ENCODE measurements around the gene OR5D14. TPM values are rescaled to one million over a fixed set of nuclear protein-coding genes. Genes with fewer than 3 reads are reported as not detected.

Gene OR5D14
- total RNA-seq (ENCODE audit: low replicate concordance) = not detected in 2 replicates

DNA sequence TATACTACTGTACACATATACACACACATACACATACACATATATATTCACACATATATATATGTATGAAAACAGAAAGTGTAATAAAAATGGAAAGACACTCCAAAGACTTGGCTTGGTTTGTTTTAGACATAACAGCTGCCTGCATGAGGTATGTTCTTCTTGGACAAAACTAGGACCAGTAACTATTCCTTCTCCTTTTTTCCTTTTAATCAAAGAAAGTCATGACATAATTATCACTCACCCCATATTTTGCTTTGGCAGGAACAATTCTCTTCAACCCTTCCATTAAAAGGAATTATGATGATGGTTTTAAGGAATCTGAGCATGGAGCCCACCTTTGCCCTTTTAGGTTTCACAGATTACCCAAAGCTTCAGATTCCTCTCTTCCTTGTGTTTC lies at the start of gene OR5D14:
TSS of gene OR5D14 (plus strand) at position 301 of the 400 bp plus-strand sequence. CDS start at position 301, 0 bp downstream.
- no peak within 1 kb of the TSS for H2AFZ ChIP-seq (replicated peaks)
- no peak within 1 kb of the TSS for H3K4me2 ChIP-seq
- Mint-ChIP-seq H3K27ac (no peak within 1 kb of the TSS), H3K27me3 (ENCODE audit: insufficient read depth, low read depth) (peaks cover 3% of the 10 kb centered on the region), H3K4me3 (no peak within 1 kb of the TSS), H3K4me1 (no peaks in the 10 kb centered on the region), H3K9me3 (peaks cover 10% of the 10 kb centered on the region), H3K36me3 (no peaks in the 10 kb centered on the region)
- no peaks in the 10 kb centered on the region for H3F3A ChIP-seq (ENCODE audit: low read depth)
- H3K4me1 ChIP-seq = no peaks in the 10 kb centered on the region
- TF ChIP-seq EZH2 (IDR thresholded peaks at IDR 0.05) = no peak
- TF ChIP-seq CTCF (IDR thresholded peaks at IDR 0.05) = no peak
- no peak for TF ChIP-seq EZH2phosphoT487 (IDR thresholded peaks at IDR 0.05)
- H3K9ac ChIP-seq = no peak within 1 kb of the TSS
- H3K27me3 ChIP-seq = no peaks in the 10 kb centered on the region
- H3K4me3 ChIP-seq = no peak within 1 kb of the TSS
- H4K20me1 ChIP-seq (ENCODE audit: low read depth) = no peaks in the 10 kb centered on the region
- H3K9me3 ChIP-seq (ENCODE audit: low read depth) = peaks cover 31% of the 10 kb centered on the region
- H3K79me2 ChIP-seq (ENCODE audit: low read depth) = no peaks in the 10 kb centered on the region
- no peak for DNase-seq (ENCODE audit: low spot score)
- H3K27ac ChIP-seq = no peak within 1 kb of the TSS
- H3K36me3 ChIP-seq = no peaks in the 10 kb centered on the region

DNA sequence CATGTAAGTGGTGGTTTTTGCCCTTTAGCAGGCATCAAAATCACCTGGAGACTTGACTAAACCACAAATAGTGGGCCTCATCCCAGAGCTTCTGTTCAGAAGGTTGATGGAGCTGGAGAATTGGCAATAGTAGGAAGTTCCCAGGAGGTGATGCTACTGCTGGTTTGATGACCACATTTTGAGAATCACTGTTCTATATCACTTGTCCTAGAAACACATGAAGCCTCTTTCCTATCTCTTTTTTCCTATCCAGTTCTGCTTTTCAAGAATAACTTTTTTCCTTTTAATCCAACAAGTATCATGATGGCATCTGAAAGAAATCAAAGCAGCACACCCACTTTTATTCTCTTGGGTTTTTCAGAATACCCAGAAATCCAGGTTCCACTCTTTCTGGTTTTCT lies 22.2 kb upstream of the OR5D14 start, which contains the start of gene OR5D13:
TSS of gene OR5D13 (plus strand) at position 301 of the 400 bp plus-strand sequence. CDS start at position 301, 0 bp downstream.
- Histone ChIP-seq H4K20me1 (ENCODE audit: low read depth) (no peaks in the 10 kb centered on the region), H3K9me3 (ENCODE audit: low read depth) (peaks cover 44% of the 10 kb centered on the region), H3K4me2 (no peak within 1 kb of the TSS), H3K9ac (no peak within 1 kb of the TSS), H3K27me3 (no peaks in the 10 kb centered on the region), H3K4me1 (no peaks in the 10 kb centered on the region), H2AFZ (replicated peaks) (no peak within 1 kb of the TSS), H3K79me2 (ENCODE audit: low read depth) (no peaks in the 10 kb centered on the region), H3F3A (ENCODE audit: low read depth) (no peaks in the 10 kb centered on the region), H3K27ac (no peak within 1 kb of the TSS), H3K36me3 (no peaks in the 10 kb centered on the region), H3K4me3 (no peak within 1 kb of the TSS)
- DNase-seq (ENCODE audit: low spot score) = no peak
- Mint-ChIP-seq H3K4me3 (no peak within 1 kb of the TSS), H3K27ac (no peak within 1 kb of the TSS), H3K9me3 (peaks cover 22% of the 10 kb centered on the region), H3K27me3 (ENCODE audit: insufficient read depth, low read depth) (no peaks in the 10 kb centered on the region), H3K4me1 (no peaks in the 10 kb centered on the region), H3K36me3 (no peaks in the 10 kb centered on the region)
- TF ChIP-seq EZH2 (IDR thresholded peaks at IDR 0.05) (no peak), EZH2phosphoT487 (IDR thresholded peaks at IDR 0.05) (no peak), CTCF (IDR thresholded peaks at IDR 0.05) (no peak)

DNA sequence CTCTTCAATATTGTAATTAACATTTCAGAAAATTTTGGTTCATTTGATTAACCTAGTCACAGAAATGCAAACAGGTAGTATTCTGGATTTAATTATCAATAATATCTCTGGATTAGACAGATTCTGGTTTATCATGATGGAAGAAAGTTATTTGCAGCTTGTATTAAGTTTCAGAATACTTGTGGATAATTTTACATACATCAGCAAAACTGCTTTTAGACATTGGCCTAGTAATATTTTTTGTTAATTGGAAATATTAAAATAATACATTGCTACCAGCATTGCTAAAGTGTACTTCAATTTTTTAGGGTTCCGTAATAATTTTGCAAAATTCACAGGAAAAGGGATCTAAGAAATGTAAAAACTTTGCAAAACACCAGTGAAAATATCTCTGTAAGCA lies 3.8 kb upstream of the OR5D14 start:
- H3K4me3 Mint-ChIP-seq = no peak overlapping the region
- DNase-seq (ENCODE audit: low spot score) = no peak
- Histone ChIP-seq H3K9ac (no peak overlapping the region), H3K9me3 (ENCODE audit: low read depth) (peaks cover 24% of the 10 kb centered on the region), H3K4me2 (no peak overlapping the region), H4K20me1 (ENCODE audit: low read depth) (no peaks in the 10 kb centered on the region), H3K36me3 (no peaks in the 10 kb centered on the region), H3K27ac (no peak overlapping the region), H2AFZ (replicated peaks) (no peak overlapping the region), H3F3A (ENCODE audit: low read depth) (no peaks in the 10 kb centered on the region), H3K79me2 (ENCODE audit: low read depth) (no peaks in the 10 kb centered on the region), H3K4me1 (no peaks in the 10 kb centered on the region), H3K4me3 (no peak overlapping the region), H3K27me3 (no peaks in the 10 kb centered on the region)
- no peak for TF ChIP-seq EZH2phosphoT487 (IDR thresholded peaks at IDR 0.05)
- TF ChIP-seq CTCF (IDR thresholded peaks at IDR 0.05) = no peak
- H3K36me3 Mint-ChIP-seq = no peaks in the 10 kb centered on the region
- peaks cover 3% of the 10 kb centered on the region for H3K27me3 Mint-ChIP-seq (ENCODE audit: insufficient read depth, low read depth)
- H3K9me3 Mint-ChIP-seq = peaks cover 7% of the 10 kb centered on the region
- no peak overlapping the region for H3K27ac Mint-ChIP-seq
- H3K4me1 Mint-ChIP-seq = no peaks in the 10 kb centered on the region

All from neural progenitor cell (in vitro differentiated cells).